Aorta (tissue), 5 donors: ENCODE measurements around the gene RAB31. TPM values are rescaled to one million over a fixed set of nuclear protein-coding genes. Genes with fewer than 3 reads are reported as not detected.
A peak's percentile ranks its signal among the peaks of the same experiment; 100 is the strongest.

ENCODE experiments used
- ATAC-seq: fragments of 200-7000 bp; cut with Tn5 transposase; one replicate; pipeline ENCODE4 v1.9.1; 2022; ENCODE audit warnings: moderate library complexity; ENCODE audit not compliant: low FRiP score
- DNase-seq, 2 donors: peaks; one replicate each; pipeline ENCODE4 v3.0.0-alpha.2; 2020
- H3K27ac ChIP-seq, 2 donors: one replicate each; pipeline ENCODE4 v1.5.1; 2013; ENCODE audit warnings: low read length in 2 of 2, mild to moderate bottlenecking in 2 of 2, moderate library complexity in 2 of 2, control low read depth in 1 of 2, inconsistent platforms in 1 of 2, low read depth in 1 of 2
- H3K27me3 ChIP-seq, 2 donors: one replicate each; pipeline ENCODE4 v1.6.1; 2013; ENCODE audit warnings: control low read depth in 1 of 2, low read length in 1 of 2, mild to moderate bottlenecking in 1 of 2, moderate library complexity in 1 of 2; ENCODE audit not compliant: insufficient read depth in 2 of 2, control insufficient read depth in 1 of 2
- H3K36me3 ChIP-seq, 2 donors: one replicate each; pipeline ENCODE4 v1.6.1; 2013; ENCODE audit warnings: control low read depth in 1 of 2, low read length in 1 of 2, mild to moderate bottlenecking in 1 of 2; ENCODE audit not compliant: insufficient read depth in 2 of 2, control insufficient read depth in 1 of 2
- H3K4me1 ChIP-seq, 2 donors: one replicate each; pipeline ENCODE4 v1.6.1; 2013; ENCODE audit warnings: low read length in 2 of 2, control low read depth in 1 of 2, mild to moderate bottlenecking in 1 of 2, moderate library complexity in 1 of 2; ENCODE audit not compliant: insufficient read depth in 2 of 2, control insufficient read depth in 1 of 2
- H3K4me3 ChIP-seq, 2 donors: one replicate each; pipeline ENCODE4 v1.5.1; 2013; ENCODE audit warnings: low read length in 2 of 2, control low read depth in 1 of 2, mild to moderate bottlenecking in 1 of 2
- H3K9me3 ChIP-seq: one replicate; pipeline ENCODE4 v1.6.1; 2013; ENCODE audit warnings: mild to moderate bottlenecking, low read length; ENCODE audit not compliant: control insufficient read depth
- WGBS, 2 donors: extraction: QIAGEN DNeasy Blood & Tissue Kit; methylation state at CpG; one replicate each; pipeline ENCODE4 v1.1.7; 2013; 5-methylcytosine and 5-hydroxymethylcytosine counted together
- intact Hi-C, 2 donors: fragments of 100-400 bp; cut with DNase I; formaldehyde crosslinking; loops; one replicate each; pipeline versions ENCODE4 v1.14.2 to v1.15.0; 2022
- polyA plus RNA-seq, 2 donors: library from polyadenylated mRNA; stranded (reverse); fragments of 200-250 nt; gene quantifications; one replicate each; pipeline ENCODE4 v1.2.3, GENCODE V29; 2013
- total RNA-seq, 2 donors: library from RNA; stranded (reverse); fragmentation: NEBNext Ultra II Directional; extraction: Animal tissue kit (Norgen Biotek cat#: 25700); gene quantifications; one replicate each; pipeline ENCODE4 v1.2.1, GENCODE V29; 2021
- donor health status: healthy with polysubstance abuse.
- donor health status: Bipolar disorder and iron deficiency.
- donor health status: DM: no; HTN: no; CAD: no.
- donor health status: DM: no; HTN: no; CAD: no.
- donor health status: DM: yes; HTN: yes; CAD: no.

Gene RAB31
- total and polyA plus RNA-seq, 4 donors = 57.6 to 145 (median 90.8) TPM

DNA sequence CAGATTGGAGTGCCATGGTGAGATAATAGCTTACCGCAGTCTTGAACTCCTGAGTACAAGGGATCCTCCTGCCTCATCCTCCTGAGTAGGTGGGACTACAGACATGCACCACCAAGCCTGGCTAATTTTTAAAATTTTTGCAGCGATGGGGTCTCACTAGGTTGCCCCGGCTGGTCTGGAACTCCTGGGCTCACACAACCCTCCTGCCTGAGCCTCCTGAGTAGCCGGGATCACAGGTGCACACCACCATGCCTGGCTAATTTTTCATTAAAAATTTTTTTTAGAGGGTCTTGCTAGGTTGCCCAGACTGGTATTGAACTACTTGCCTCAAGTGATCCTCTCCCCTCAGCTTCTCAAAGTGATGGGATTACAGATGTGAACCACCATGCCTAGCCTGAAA is 27.8 kb downstream of the RAB31 start:
- DNase-seq = no peak
- no peak overlapping the region for H3K27ac ChIP-seq
- H3K36me3 ChIP-seq = peaks cover 0 to 4% of the 10 kb centered on the region in 2 donors
- no peak for ATAC-seq
- no peak overlapping the region for H3K4me3 ChIP-seq
- intact Hi-C loops = no loop called here
- 74% methylated on average over 4 of the region's 4 CpGs for WGBS, 2 donors
- H3K4me1 ChIP-seq = no peaks in the 10 kb centered on the region
- H3K27me3 ChIP-seq = no peaks in the 10 kb centered on the region
- H3K9me3 ChIP-seq = no peaks in the 10 kb centered on the region

GRCh38 chr18:9736286-9736835 is 28.3 kb downstream of the RAB31 start:
- Histone ChIP-seq H3K9me3 (no peaks in the 10 kb centered on the region), H3K36me3 (peaks cover 0 to 4% of the 10 kb centered on the region in 2 donors), H3K4me1 (no peaks in the 10 kb centered on the region), H3K27ac (no peak overlapping the region), H3K27me3 (no peaks in the 10 kb centered on the region), H3K4me3 (no peak overlapping the region)
- WGBS, 2 donors = 38 to 42% methylated on average over 4 of the region's 4 CpGs
- no peak for ATAC-seq
- intact Hi-C loops = no loop called here
- no peak for DNase-seq

GRCh38 chr18:9737006-9737405 is 28.9 kb downstream of the RAB31 start:
- intact Hi-C loops = no loop called here
- no peaks in the 10 kb centered on the region for H3K27me3 ChIP-seq
- H3K9me3 ChIP-seq = no peaks in the 10 kb centered on the region
- no peak overlapping the region for H3K27ac ChIP-seq
- WGBS, 2 donors = 72 to 83% methylated on average over 4 of the region's 4 CpGs
- H3K4me3 ChIP-seq = no peak overlapping the region
- peaks cover 0 to 4% of the 10 kb centered on the region in 2 donors for H3K36me3 ChIP-seq
- ATAC-seq (no peak), DNase-seq (no peak)
- H3K4me1 ChIP-seq = peaks cover 0 to 2% of the 10 kb centered on the region in 2 donors

- Histone ChIP-seq H3K4me1 (peaks cover 0 to 3% of the 10 kb centered on the region in 2 donors), H3K27ac (no peak overlapping the region), H3K4me3 (no peak overlapping the region), H3K36me3 (peaks cover 0 to 1% of the 10 kb centered on the region in 2 donors), H3K27me3 (no peaks in the 10 kb centered on the region), H3K9me3 (no peaks in the 10 kb centered on the region)
- DNase-seq (no peak), ATAC-seq (no peak)
- intact Hi-C loops = no loop called here
- 62 to 67% methylated on average over 13 of the region's 13 CpGs for WGBS, 2 donors
Measured at GRCh38 chr18:9737472-9738121, 29.5 kb downstream of the RAB31 start.

GRCh38 chr18:9738266-9738969 is 30.3 kb downstream of the RAB31 start:
- Histone ChIP-seq H3K9me3 (no peaks in the 10 kb centered on the region), H3K27ac (no peak overlapping the region), H3K4me3 (no peak overlapping the region), H3K4me1 (peaks cover 0 to 3% of the 10 kb centered on the region in 2 donors), H3K36me3 (no peaks in the 10 kb centered on the region), H3K27me3 (no peaks in the 10 kb centered on the region)
- intact Hi-C loops = no loop called here
- ATAC-seq (no peak), DNase-seq (no peak)
- WGBS, 2 donors = 84% methylated on average over 8 of the region's 8 CpGs

- DNase-seq = no peak
- no peak for ATAC-seq
- no peaks in the 10 kb centered on the region for H3K9me3 ChIP-seq
- no peaks in the 10 kb centered on the region for H3K36me3 ChIP-seq
- H3K4me3 ChIP-seq = no peak overlapping the region
- 90 to 95% methylated on average over 1 of the region's 1 CpG for WGBS, 2 donors
- H3K4me1 ChIP-seq = peaks cover 0 to 3% of the 10 kb centered on the region in 2 donors
- H3K27ac ChIP-seq = no peak overlapping the region
- intact Hi-C loops = no loop called here
- no peaks in the 10 kb centered on the region for H3K27me3 ChIP-seq
Measured at GRCh38 chr18:9739516-9739915, 31.4 kb downstream of the RAB31 start.

DNA sequence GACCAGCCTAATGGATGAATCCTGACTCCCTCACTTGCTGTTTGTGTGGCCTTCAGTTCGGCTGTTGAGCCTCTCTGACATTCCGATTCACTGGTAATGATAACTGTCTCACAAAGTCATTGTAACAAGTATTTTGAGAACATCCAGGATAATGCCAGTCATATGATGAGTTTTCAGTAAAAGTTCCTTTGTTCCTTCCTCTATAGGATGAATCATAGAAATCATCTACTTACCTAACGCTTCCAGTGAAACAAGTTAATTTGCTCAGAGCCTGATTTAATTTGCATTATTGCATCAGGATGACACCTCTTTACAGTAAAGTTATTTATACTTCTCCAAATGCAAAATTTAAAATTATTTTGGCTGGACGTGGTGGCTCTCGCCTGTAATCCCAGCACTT is 32.0 kb downstream of the RAB31 start:
- Histone ChIP-seq H3K36me3 (no peaks in the 10 kb centered on the region), H3K27ac (no peak overlapping the region), H3K4me3 (no peak overlapping the region), H3K4me1 (peaks cover 0 to 3% of the 10 kb centered on the region in 2 donors), H3K27me3 (no peaks in the 10 kb centered on the region), H3K9me3 (no peaks in the 10 kb centered on the region)
- no peak for DNase-seq
- 84 to 93% methylated on average over 5 of the region's 5 CpGs for WGBS, 2 donors
- ATAC-seq = no peak
- intact Hi-C loops = no loop called here

DNA sequence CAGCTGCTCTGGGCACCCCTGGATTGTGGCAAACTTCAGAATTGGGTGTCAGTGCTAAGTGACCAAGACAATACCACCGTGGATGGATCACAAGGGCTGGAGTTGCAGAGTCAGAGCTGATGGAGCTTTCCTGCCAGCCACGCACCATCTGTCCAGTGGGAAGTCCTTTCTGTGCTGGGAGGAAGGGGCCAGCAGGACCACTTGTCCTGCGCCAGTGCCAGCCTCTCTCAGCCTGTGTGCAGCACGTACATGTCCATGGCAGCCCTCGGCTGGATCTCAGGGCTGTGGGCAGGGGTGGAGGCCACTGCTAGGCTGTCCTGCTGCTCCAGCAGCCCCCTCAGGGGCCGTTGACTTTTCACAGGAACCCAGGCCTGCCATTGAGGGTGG is 33.3 kb downstream of the RAB31 start:
- H3K27me3 ChIP-seq = no peaks in the 10 kb centered on the region
- ATAC-seq = peak; percentile 47
- no peaks in the 10 kb centered on the region for H3K9me3 ChIP-seq
- H3K36me3 ChIP-seq = no peaks in the 10 kb centered on the region
- no peak overlapping the region for H3K4me3 ChIP-seq
- DNase-seq = no peak
- H3K27ac ChIP-seq = no peak overlapping the region
- H3K4me1 ChIP-seq = peaks cover 0 to 3% of the 10 kb centered on the region in 2 donors
- 83% methylated on average over 6 of the region's 6 CpGs for WGBS, 2 donors
- intact Hi-C loops = no loop called here
